ENCODE data around the gene SH3PXD2B.

GRCh38 chr5:172342918-172343317, 111.4 kb downstream of the SH3PXD2B start:
- no peak for TF ChIP-seq CTCF (IDR thresholded peaks at IDR 0.05)
- no peak for TF ChIP-seq POLR2AphosphoS5 (IDR thresholded peaks at IDR 0.05)
- TF ChIP-seq EP300 (IDR thresholded peaks at IDR 0.05): no peak

Measured in upper lobe of left lung (tissue), 4 donors.